ENCODE data around the gene KLHDC10.

- TF ChIP-seq CTCF (IDR thresholded peaks at IDR 0.05): no peak
- no peak for TF ChIP-seq POLR2A (IDR thresholded peaks at IDR 0.05)
Measured at GRCh38 chr7:130113887-130114286, 43.6 kb downstream of the KLHDC10 start.
